DMS53 treated with DMSO at 0.1 percent for 48 hours (cell line): ENCODE results near the gene LRRC75A.

ENCODE experiments used
- DNase-seq: peaks from one replicate; lab custom pipeline; 2025; ENCODE audit not compliant: unreplicated experiment; lab: John Stamatoyannopoulos, UW

Gene LRRC75A

GRCh38 chr17:16435925-16436886, 55.8 kb downstream of the LRRC75A start:
- no peak for DNase-seq

- DNase-seq, result no peak
Measured at GRCh38 chr17:16434662-16435061, 57.3 kb downstream of the LRRC75A start.

GRCh38 chr17:16433514-16433913, 58.5 kb downstream of the LRRC75A start:
- DNase-seq, result no peak

- DNase-seq, result no peak
Measured at GRCh38 chr17:16432017-16432416, 60.0 kb downstream of the LRRC75A start.

GRCh38 chr17:16430650-16431049, 61.3 kb downstream of the LRRC75A start:
- DNase-seq, result no peak

- DNase-seq, result no peak
Measured at GRCh38 chr17:16429083-16429482, 62.9 kb downstream of the LRRC75A start.

GRCh38 chr17:16428098-16428882, 63.7 kb downstream of the LRRC75A start:
- no peak for DNase-seq

- no peak for DNase-seq
Measured at GRCh38 chr17:16427020-16427419, 65.0 kb downstream of the LRRC75A start.

- peak; percentile 63 for DNase-seq
Measured at GRCh38 chr17:16425698-16426659, 66.0 kb downstream of the LRRC75A start.

- no peak for DNase-seq
Measured at GRCh38 chr17:16425202-16425601, 66.8 kb downstream of the LRRC75A start.

GRCh38 chr17:16423226-16423872, 68.6 kb downstream of the LRRC75A start:
- no peak for DNase-seq

- DNase-seq, result no peak
Measured at GRCh38 chr17:16422416-16422815, 69.6 kb downstream of the LRRC75A start.

GRCh38 chr17:16419929-16420271, 72.1 kb downstream of the LRRC75A start:
- no peak for DNase-seq

GRCh38 chr17:16419074-16419928, 72.7 kb downstream of the LRRC75A start:
- DNase-seq, result no peak

- DNase-seq, result no peak
Measured at GRCh38 chr17:16418685-16419068, 73.3 kb downstream of the LRRC75A start.

GRCh38 chr17:16417896-16418684, 73.9 kb downstream of the LRRC75A start:
- no peak for DNase-seq

- no peak for DNase-seq
Measured at GRCh38 chr17:16417399-16417798, 74.6 kb downstream of the LRRC75A start.

- no peak for DNase-seq
Measured at GRCh38 chr17:16415031-16415924, 76.7 kb downstream of the LRRC75A start, which contains the start of gene TRPV2. Gene TRPV2 (plus strand): TSS chr17:16415571. CDS start chr17:16417669, 2,098 bp downstream.
